SK-N-SH (cell line): ENCODE measurements around the gene SMCO2. TPM values are rescaled to one million over a fixed set of nuclear protein-coding genes. Genes with fewer than 3 reads are reported as not detected.

ENCODE experiments used
- CTCF ChIA-PET: fragments of 300-600, 350-600 bp; formaldehyde crosslinking; extraction: SDS; loops from one replicate; lab custom pipeline; 2021; lab: Yijun Ruan, JAX
- POLR2A ChIA-PET: fragments of 350-600 bp; sonication (Branson Sonifier 250); formaldehyde crosslinking; extraction: SDS; loops from one replicate; lab custom pipeline; 2020; ENCODE audit warnings: antibody characterized with exemption, inconsistent platforms; lab: Yijun Ruan, JAX
- DNase-seq: peaks from one replicate; pipeline ENCODE4 v3.0.0; 2012
- H2AFZ ChIP-seq: fragments of 200-600 bp; sonication (generic); 2 replicates; pipeline ENCODE4 v1.8.1; 2016; ENCODE audit warnings: antibody characterized with exemption, mild to moderate bottlenecking, low read depth
- H3F3A ChIP-seq: fragments of 200-600 bp; sonication (generic); replicated peaks from 2 replicates; pipeline ENCODE3; 2016; ENCODE audit warnings: antibody characterized with exemption, mild to moderate bottlenecking; ENCODE audit not compliant: insufficient read depth
- H3K27ac ChIP-seq, 2 experiments: fragments of 200-500 bp in 1 of 2; fragments of 200-600 bp in 1 of 2; sonication (Bioruptor generic) in 1 of 2; sonication (generic), shearing (Covaris generic) in 1 of 2; 2 replicates each; pipeline versions ENCODE4 v1.5.1 to v1.6.1; 2014 to 2016; ENCODE audit warnings: low read depth in 2 of 2, inconsistent platforms in 1 of 2, low read length in 1 of 2, mild to moderate bottlenecking in 1 of 2, mixed read lengths in 1 of 2
- H3K27me3 ChIP-seq: fragments of 200-600 bp; sonication (generic), shearing (Covaris generic); 2 replicates; pipeline ENCODE4 v1.6.1; 2016; ENCODE audit warnings: mixed run types; ENCODE audit not compliant: insufficient read depth
- H3K36me3 ChIP-seq, 2 experiments: fragments of 200-500 bp in 1 of 2; fragments of 200-600 bp in 1 of 2; sonication (Bioruptor generic) in 1 of 2; sonication (generic) in 1 of 2; replicated peaks in 1 of 2; 2 replicates each; pipeline versions ENCODE3 to v1.5.1; 2014 to 2016; ENCODE audit warnings: low read length in 1 of 2, mild to moderate bottlenecking in 1 of 2; ENCODE audit not compliant: insufficient read depth in 2 of 2, control insufficient read depth in 1 of 2
- H3K4me1 ChIP-seq, 2 experiments: fragments of 200-500 bp in 1 of 2; fragments of 200-600 bp in 1 of 2; sonication (Bioruptor generic) in 1 of 2; sonication (generic), shearing (Covaris generic) in 1 of 2; 2 replicates each; pipeline versions ENCODE4 v1.5.1 to v1.6.1; 2014 to 2016; ENCODE audit warnings: low read depth in 1 of 2, low read length in 1 of 2, mixed run types in 1 of 2; ENCODE audit not compliant: insufficient read depth in 2 of 2, control insufficient read depth in 1 of 2
- H3K4me2 ChIP-seq: fragments of 200-600 bp; sonication (generic), shearing (Covaris generic); 2 replicates; pipeline ENCODE4 v1.6.1; 2017; ENCODE audit warnings: mixed run types
- H3K4me3 ChIP-seq, 2 experiments: fragments of 200-500 bp in 1 of 2; fragments of 200-600 bp in 1 of 2; sonication (Bioruptor generic) in 1 of 2; sonication (generic), shearing (Covaris generic) in 1 of 2; 2 replicates each; pipeline versions ENCODE4 v1.5.1 to v1.8.1; 2014 to 2016; ENCODE audit warnings: low read depth in 2 of 2, inconsistent platforms in 1 of 2, low read length in 1 of 2, mild to moderate bottlenecking in 1 of 2, mixed read lengths in 1 of 2, moderate library complexity in 1 of 2
- H3K79me2 ChIP-seq: fragments of 200-600 bp; sonication (generic); 2 replicates; pipeline ENCODE4 v1.8.1; 2017; ENCODE audit warnings: mild to moderate bottlenecking; ENCODE audit not compliant: insufficient read depth
- H3K9ac ChIP-seq: fragments of 200-600 bp; sonication (generic); 2 replicates; pipeline ENCODE4 v1.6.1; 2017; ENCODE audit warnings: mixed run types
- H3K9me2 ChIP-seq: fragments of 200-600 bp; sonication (generic); 2 replicates; pipeline ENCODE4 v1.6.1; 2017; ENCODE audit warnings: mixed run types
- H3K9me3 ChIP-seq: fragments of 200-600 bp; sonication (generic); 2 replicates; pipeline ENCODE4 v1.6.1; 2017; ENCODE audit warnings: mixed run types, mild to moderate bottlenecking, moderate library complexity
- H4K20me1 ChIP-seq: fragments of 200-600 bp; sonication (generic); 2 replicates; pipeline ENCODE4 v1.6.1; 2017; ENCODE audit warnings: mild to moderate bottlenecking, mixed run types; ENCODE audit not compliant: insufficient read depth
- CHD2 ChIP-seq: fragments of 150-350 bp; IDR thresholded peaks from 2 replicates; pipeline ENCODE4 v1.6.1; 2018; ENCODE audit warnings: low read length; ENCODE audit not compliant: partially characterized antibody
- CTCF ChIP-seq: fragments of 200-600 bp; sonication (generic); IDR thresholded peaks from 2 replicates; pipeline ENCODE4 v1.6.1; 2017; ENCODE audit warnings: antibody characterized with exemption, mild to moderate bottlenecking, moderate library complexity
- ELF1 ChIP-seq: IDR thresholded peaks from 2 replicates; pipeline ENCODE4 v1.4.0; 2012
- EP300 ChIP-seq, 2 experiments: IDR thresholded peaks; 2 replicates each; pipeline versions ENCODE4 v1.4.0 to v1.6.1; 2012; ENCODE audit warnings: borderline replicate concordance in 1 of 2, low read depth in 1 of 2, low read length in 1 of 2
- EZH2phosphoT487 ChIP-seq: fragments of 200-600 bp; sonication (generic); IDR thresholded peaks from 2 replicates; pipeline ENCODE4 v1.6.1; 2017; ENCODE audit warnings: low read depth, mixed run types, mild to moderate bottlenecking, antibody characterized with exemption, moderate library complexity, borderline replicate concordance
- FOSL2 ChIP-seq: IDR thresholded peaks from 2 replicates; pipeline ENCODE4 v1.4.0; 2012; ENCODE audit warnings: low read depth, mild to moderate bottlenecking, moderate library complexity, borderline replicate concordance
- GABPA ChIP-seq: IDR thresholded peaks from 2 replicates; pipeline ENCODE4 v1.4.0; 2012; ENCODE audit warnings: low read depth, mild to moderate bottlenecking
- GATA2 ChIP-seq: sonication (generic); formaldehyde crosslinking; IDR thresholded peaks from 2 replicates; pipeline ENCODE4 v1.5.0; 2020; ENCODE audit warnings: mild to moderate bottlenecking, missing genetic modification reagents
- JUND ChIP-seq: IDR thresholded peaks from 2 replicates; pipeline ENCODE4 v1.4.0; 2012
- MEF2A ChIP-seq: IDR thresholded peaks from 2 replicates; pipeline ENCODE4 v1.4.0; 2012; ENCODE audit warnings: low read depth, borderline replicate concordance
- MXI1 ChIP-seq: IDR thresholded peaks from 2 replicates; pipeline ENCODE4 v1.6.1; 2012; ENCODE audit warnings: mild to moderate bottlenecking, low read depth, low read length, improper control_type of control experiment
- NFIC ChIP-seq: IDR thresholded peaks from 2 replicates; pipeline ENCODE4 v1.4.0; 2012; ENCODE audit warnings: borderline replicate concordance
- PBX3 ChIP-seq: IDR thresholded peaks from 2 replicates; pipeline ENCODE4; 2012
- RAD21 ChIP-seq: IDR thresholded peaks from 2 replicates; pipeline ENCODE4 v1.6.1; 2012; ENCODE audit warnings: mild to moderate bottlenecking, low read length
- RFX5 ChIP-seq: IDR thresholded peaks from 2 replicates; pipeline ENCODE4 v1.6.1; 2012; ENCODE audit warnings: mild to moderate bottlenecking, improper control_type of control experiment, low read length
- RXRA ChIP-seq: IDR thresholded peaks from 2 replicates; pipeline ENCODE4 v1.4.0; 2012; ENCODE audit warnings: low read depth, mild to moderate bottlenecking, borderline replicate concordance
- TCF12 ChIP-seq: IDR thresholded peaks from 2 replicates; pipeline ENCODE4 v1.4.0; 2012
- TEAD4 ChIP-seq: IDR thresholded peaks from 2 replicates; pipeline ENCODE4 v1.4.0; 2012; ENCODE audit warnings: mild to moderate bottlenecking, borderline replicate concordance; ENCODE audit not compliant: insufficient read depth
- USF2 ChIP-seq: fragments of 150-350 bp; IDR thresholded peaks from 2 replicates; pipeline ENCODE4 v1.6.1; 2017; ENCODE audit warnings: antibody characterized with exemption, low read length, low read depth, borderline replicate concordance
- WGBS: methylation state at CpG from one replicate; pipeline ENCODE4 v1.1.6; 2017; ENCODE audit warnings: low lambda C conversion rate; 5-methylcytosine and 5-hydroxymethylcytosine counted together
- polyA plus RNA-seq, 3 experiments: library from polyadenylated mRNA; depleted of rRNA; stranded (reverse); fragments of >200 nt; gene quantifications; 2 replicates each; pipeline ENCODE4 v1.2.3, GENCODE V29; 2012
- TF ChIP-seq, protein P1 (sequence below): IDR thresholded peaks from 2 replicates; pipeline ENCODE4 v1.4.0; 2012; ENCODE audit warnings: low read depth, borderline replicate concordance

The SMCO2 gene
- polyA plus RNA-seq, 1 of the 3 experiments (the other 2 are of a cell fraction): 0.21 TPM

DNA sequence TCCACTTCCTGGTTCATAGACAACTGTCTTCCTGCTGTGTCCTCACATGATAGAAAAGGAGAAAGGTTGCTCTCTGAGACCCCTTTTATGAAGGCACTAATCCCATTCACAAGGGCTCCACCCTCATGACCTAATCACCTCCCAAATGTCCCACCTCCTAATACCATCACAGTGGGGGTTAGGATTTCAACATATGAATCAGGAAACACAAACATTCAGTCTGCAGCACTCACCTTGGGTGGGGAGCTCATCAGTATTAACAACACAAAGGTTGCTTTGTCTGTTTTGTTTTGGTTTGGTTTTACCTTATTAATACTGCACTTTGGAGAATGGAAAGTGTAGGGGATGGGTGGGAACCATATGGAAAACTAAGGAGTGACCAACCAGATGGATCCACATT lies 10.5 kb upstream of the SMCO2 start:
- H3K4me3 ChIP-seq: no peak overlapping the region
- no peaks in the 10 kb centered on the region for H3K79me2 ChIP-seq
- no peaks in the 10 kb centered on the region for H4K20me1 ChIP-seq
- peaks cover 19% of the 10 kb centered on the region for H3F3A ChIP-seq
- H3K36me3 ChIP-seq: no peaks in the 10 kb centered on the region
- no peak overlapping the region for H3K9ac ChIP-seq
- no peaks in the 10 kb centered on the region for H3K9me3 ChIP-seq
- no peak overlapping the region for H2AFZ ChIP-seq
- no peak for DNase-seq
- no peaks in the 10 kb centered on the region; a peak in 2 of 4 replicates for H3K4me1 ChIP-seq
- TF ChIP-seq JUND (no peak), CTCF (no peak), RXRA (no peak), GABPA (no peak), MEF2A (no peak), EZH2phosphoT487 (no peak), PBX3 (no peak), NFIC (no peak), RFX5 (no peak)
- TF ChIP-seq, all 33 proteins: peak for 0
- H3K9me2 ChIP-seq: no peaks in the 10 kb centered on the region
- H3K4me2 ChIP-seq: no peak overlapping the region
- POLR2A ChIA-PET: no interaction called here
- CTCF ChIA-PET: interaction anchor here (1.0 to 2.6 kb wide), 6 partner anchors 11 to 200 kb away, joined by 3 to 18 read pairs (median 3); no protein-coding TSS in a partner anchor
- H3K27me3 ChIP-seq: no peaks in the 10 kb centered on the region
- H3K27ac ChIP-seq: no peak overlapping the region

DNA sequence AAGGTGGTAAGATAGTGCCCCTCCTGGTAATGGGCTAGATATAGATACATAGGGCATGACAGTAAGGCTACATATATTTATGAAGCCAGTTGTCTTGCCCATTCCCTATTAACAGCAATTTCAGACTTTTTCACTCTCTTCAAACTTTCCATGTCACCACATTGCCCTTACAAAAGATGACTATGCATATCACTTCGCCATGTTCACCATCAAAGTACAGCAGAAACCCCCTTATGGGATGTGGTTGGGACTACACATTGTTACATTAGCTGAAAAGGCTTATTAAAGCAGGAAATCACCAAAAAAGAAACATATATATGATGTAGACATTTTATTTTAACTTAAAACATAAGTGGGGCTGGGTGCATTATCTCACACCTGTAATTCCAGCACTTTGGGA lies 9.8 kb upstream of the SMCO2 start:
- Histone ChIP-seq H3K4me1 (no peaks in the 10 kb centered on the region; a peak in 2 of 4 replicates), H4K20me1 (no peaks in the 10 kb centered on the region), H3K9me2 (no peaks in the 10 kb centered on the region), H3K4me2 (no peak overlapping the region), H3K79me2 (no peaks in the 10 kb centered on the region), H3F3A (peaks cover 19% of the 10 kb centered on the region), H3K9ac (no peak overlapping the region), H3K27ac (no peak overlapping the region), H2AFZ (no peak overlapping the region), H3K4me3 (no peak overlapping the region)
- WGBS: 95% methylated on average over 1 of the region's 1 CpG
- no peak for DNase-seq
- POLR2A ChIA-PET: no interaction called here
- CTCF ChIA-PET: interaction anchor here (0.7 to 1.9 kb wide), 6 partner anchors 15 to 199 kb away, joined by 3 to 6 read pairs (median 4); partner anchors contain the start of gene PPFIBP1
- no peak for TF ChIP-seq ELF1
- TF ChIP-seq CHD2: no peak
- no peak for TF ChIP-seq USF2
- TF ChIP-seq MEF2A: no peak
- TF ChIP-seq RAD21: no peak
- TF ChIP-seq, protein P1, sequence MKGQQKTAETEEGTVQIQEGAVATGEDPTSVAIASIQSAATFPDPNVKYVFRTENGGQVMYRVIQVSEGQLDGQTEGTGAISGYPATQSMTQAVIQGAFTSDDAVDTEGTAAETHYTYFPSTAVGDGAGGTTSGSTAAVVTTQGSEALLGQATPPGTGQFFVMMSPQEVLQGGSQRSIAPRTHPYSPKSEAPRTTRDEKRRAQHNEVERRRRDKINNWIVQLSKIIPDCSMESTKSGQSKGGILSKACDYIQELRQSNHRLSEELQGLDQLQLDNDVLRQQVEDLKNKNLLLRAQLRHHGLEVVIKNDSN: no peak
- no peak for TF ChIP-seq GATA2 (CRISPR knock-in tag)
- no peak for TF ChIP-seq TEAD4
- no peak for TF ChIP-seq PBX3
- TF ChIP-seq FOSL2: no peak
- TF ChIP-seq GABPA: no peak
- TF ChIP-seq CTCF: no peak
- no peak for TF ChIP-seq MXI1
- no peak for TF ChIP-seq TCF12
- TF ChIP-seq EP300 (IDR thresholded peaks at IDR 0.05; ENCODE audit: borderline replicate concordance in 1 of 2, low read depth in 1 of 2, low read length in 1 of 2): no peak
- TF ChIP-seq, all 33 proteins: peak for 0
- no peaks in the 10 kb centered on the region for H3K27me3 ChIP-seq
- H3K9me3 ChIP-seq: no peaks in the 10 kb centered on the region
- H3K36me3 ChIP-seq: no peaks in the 10 kb centered on the region
